Smooth muscle cell (in vitro differentiated cells): Measurements from ENCODE around the gene CXCL10. TPM values are rescaled to one million over a fixed set of nuclear protein-coding genes. Genes with fewer than 3 reads are reported as not detected.

Experiments used
- DNase-seq: peaks from one replicate; lab custom pipeline; 2025; ENCODE audit not compliant: unreplicated experiment; lab: John Stamatoyannopoulos, UW
- H2AFZ ChIP-seq: fragments of 200-600 bp; sonication (generic); 2 replicates; pipeline ENCODE4 v1.6.0; 2016; ENCODE audit warnings: antibody characterized with exemption, low read depth, mild to moderate bottlenecking
- H3F3A ChIP-seq: fragments of 200-600 bp; sonication (generic); 2 replicates; pipeline ENCODE4 v1.6.0; 2017; ENCODE audit warnings: antibody characterized with exemption, low read depth
- H3K27ac ChIP-seq: fragments of 200-600 bp; sonication (generic); 2 replicates; pipeline ENCODE4 v1.5.1; 2016; ENCODE audit warnings: low read depth, mild to moderate bottlenecking
- H3K27me3 ChIP-seq: fragments of 200-600 bp; sonication (generic); 2 replicates; pipeline ENCODE4 v1.6.1; 2016; ENCODE audit warnings: low read depth, mild to moderate bottlenecking
- H3K36me3 ChIP-seq: fragments of 200-600 bp; sonication (generic); 2 replicates; pipeline ENCODE4 v1.5.1; 2016; ENCODE audit warnings: low read depth
- H3K4me1 ChIP-seq: fragments of 200-600 bp; sonication (generic); 2 replicates; pipeline ENCODE4 v1.5.1; 2016; ENCODE audit warnings: low read depth
- H3K4me2 ChIP-seq: fragments of 200-600 bp; sonication (generic); 2 replicates; pipeline ENCODE4 v1.6.0; 2016; ENCODE audit warnings: mild to moderate bottlenecking
- H3K4me3 ChIP-seq: fragments of 200-600 bp; sonication (generic); 2 replicates; pipeline ENCODE4 v1.5.1; 2016; ENCODE audit warnings: mild to moderate bottlenecking
- H3K79me2 ChIP-seq: fragments of 200-600 bp; sonication (generic); 2 replicates; pipeline ENCODE4 v1.6.0; 2016; ENCODE audit warnings: low read depth, mild to moderate bottlenecking
- H3K9ac ChIP-seq: fragments of 200-600 bp; sonication (generic); 2 replicates; pipeline ENCODE4 v1.6.0; 2016; ENCODE audit warnings: low read depth
- H3K9me3 ChIP-seq: fragments of 200-600 bp; sonication (generic); replicated peaks from 2 replicates; pipeline ENCODE4 v1.5.1; 2016; ENCODE audit warnings: low read depth
- H4K20me1 ChIP-seq: fragments of 200-600 bp; sonication (generic); 2 replicates; pipeline ENCODE4 v1.6.0; 2016; ENCODE audit warnings: low read depth
- CTCF ChIP-seq: fragments of 200-600 bp; sonication (generic); IDR thresholded peaks from 2 replicates; pipeline ENCODE4 v1.5.1; 2017; ENCODE audit warnings: borderline replicate concordance, mild to moderate bottlenecking, antibody characterized with exemption; ENCODE audit not compliant: insufficient read depth, poor library complexity, severe bottlenecking
- WGBS: methylation state at CpG from one replicate; pipeline ENCODE4 v1.1.7; 2016; ENCODE audit warnings: low lambda C conversion rate; 5-methylcytosine and 5-hydroxymethylcytosine counted together
- polyA plus RNA-seq: library from polyadenylated mRNA; unstranded; fragments of >200 nt; fragmentation: Nextera tagmentation; extraction: Ambion mirVana; gene quantifications from 2 replicates; pipeline ENCODE4 v1.2.1, GENCODE V29; 2016
- total RNA-seq: library from RNA; depleted of rRNA; stranded (reverse); fragments of >200 nt; gene quantifications from 2 replicates; pipeline ENCODE4 v1.2.3, GENCODE V29; 2014

The CXCL10 gene
- total and polyA plus RNA-seq, 2 experiments from 2014 or later = 18.9 to 19.7 TPM

GRCh38 chr4:76036855-76037254 is 13.6 kb upstream of the CXCL10 start:
- Histone ChIP-seq H3K9me3 (no peaks in the 10 kb centered on the region), H3K9ac (no peak overlapping the region), H3K36me3 (no peaks in the 10 kb centered on the region), H3K79me2 (no peaks in the 10 kb centered on the region), H4K20me1 (no peaks in the 10 kb centered on the region), H3K4me1 (no peaks in the 10 kb centered on the region), H3K27me3 (no peaks in the 10 kb centered on the region), H3K4me2 (no peak overlapping the region), H3K4me3 (no peak overlapping the region), H3K27ac (no peak overlapping the region), H3F3A (no peaks in the 10 kb centered on the region), H2AFZ (no peak overlapping the region)
- DNase-seq = no peak
- no peak for TF ChIP-seq CTCF
- WGBS = 95% methylated on average over 3 of the region's 3 CpGs

- Histone ChIP-seq H3F3A (no peaks in the 10 kb centered on the region), H3K36me3 (no peaks in the 10 kb centered on the region), H3K4me2 (no peak within 1 kb of the TSS), H3K27ac (no peak within 1 kb of the TSS), H3K9ac (no peak within 1 kb of the TSS), H3K27me3 (no peaks in the 10 kb centered on the region), H3K79me2 (no peaks in the 10 kb centered on the region), H3K9me3 (no peaks in the 10 kb centered on the region), H3K4me3 (no peak within 1 kb of the TSS), H4K20me1 (no peaks in the 10 kb centered on the region), H2AFZ (peak within 1 kb of the TSS; percentile 28), H3K4me1 (no peaks in the 10 kb centered on the region)
- DNase-seq = no peak
- WGBS = 94% methylated on average over 2 of the region's 2 CpGs
- no peak for TF ChIP-seq CTCF
These were observed 12.6 kb upstream of the CXCL10 start, which contains the start of gene CXCL11 for GRCh38 chr4:76035799-76036380. CXCL11 (minus strand) TSS chr4:76036070; CDS start chr4:76035987, 83 bp downstream.

GRCh38 chr4:76035141-76035540 is 11.8 kb upstream of the CXCL10 start:
- 40% methylated on average over 3 of the region's 3 CpGs for WGBS
- Histone ChIP-seq H3K36me3 (no peaks in the 10 kb centered on the region), H4K20me1 (no peaks in the 10 kb centered on the region), H3F3A (no peaks in the 10 kb centered on the region), H2AFZ (peak overlapping the region; percentile 28), H3K4me2 (no peak overlapping the region), H3K27ac (no peak overlapping the region), H3K9ac (no peak overlapping the region), H3K4me1 (no peaks in the 10 kb centered on the region), H3K9me3 (no peaks in the 10 kb centered on the region), H3K4me3 (no peak overlapping the region), H3K79me2 (no peaks in the 10 kb centered on the region), H3K27me3 (no peaks in the 10 kb centered on the region)
- DNase-seq = no peak
- no peak for TF ChIP-seq CTCF

- H3K9me3 ChIP-seq = no peaks in the 10 kb centered on the region
- H3K36me3 ChIP-seq = no peaks in the 10 kb centered on the region
- DNase-seq = no peak
- no peaks in the 10 kb centered on the region for H3F3A ChIP-seq
- no peak overlapping the region for H3K4me2 ChIP-seq
- H3K4me3 ChIP-seq = no peak overlapping the region
- no peak overlapping the region for H3K27ac ChIP-seq
- 65% methylated on average over 2 of the region's 2 CpGs for WGBS
- H3K9ac ChIP-seq = no peak overlapping the region
- no peaks in the 10 kb centered on the region for H3K27me3 ChIP-seq
- no peaks in the 10 kb centered on the region for H4K20me1 ChIP-seq
- peak overlapping the region; percentile 7 for H2AFZ ChIP-seq
- no peak for TF ChIP-seq CTCF
- H3K79me2 ChIP-seq = no peaks in the 10 kb centered on the region
- H3K4me1 ChIP-seq = no peaks in the 10 kb centered on the region
These were observed 6.0 kb upstream of the CXCL10 start for GRCh38 chr4:76029300-76029699.
